GM18861 (cell line): Measurements from ENCODE around the gene SIRT7.
A peak's percentile ranks its signal among the peaks of the same experiment; 100 is the strongest.

Experiments used
- ATAC-seq: cut with Tn5 transposase; IDR thresholded peaks from one replicate; pipeline ENCODE4 v1.9.1; 2021; ENCODE audit not compliant: unreplicated experiment

SIRT7 gene

DNA sequence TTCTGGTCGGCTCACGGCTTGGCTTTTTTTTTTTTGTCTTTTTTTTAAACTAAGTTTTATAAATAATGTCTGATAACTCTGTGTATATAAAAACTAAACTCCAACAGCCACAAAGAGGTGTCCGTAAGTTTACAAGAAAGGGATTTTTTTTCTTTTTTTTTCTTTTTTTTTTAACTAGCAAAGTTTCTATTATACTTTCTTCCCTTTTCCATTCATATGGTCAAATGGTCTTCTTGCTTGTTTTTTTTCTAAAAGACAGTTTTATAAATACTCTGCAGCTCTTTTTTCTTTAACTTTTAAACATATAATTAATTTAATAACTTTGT lies 3.5 kb upstream of the SIRT7 start:
- no peak for ATAC-seq

DNA sequence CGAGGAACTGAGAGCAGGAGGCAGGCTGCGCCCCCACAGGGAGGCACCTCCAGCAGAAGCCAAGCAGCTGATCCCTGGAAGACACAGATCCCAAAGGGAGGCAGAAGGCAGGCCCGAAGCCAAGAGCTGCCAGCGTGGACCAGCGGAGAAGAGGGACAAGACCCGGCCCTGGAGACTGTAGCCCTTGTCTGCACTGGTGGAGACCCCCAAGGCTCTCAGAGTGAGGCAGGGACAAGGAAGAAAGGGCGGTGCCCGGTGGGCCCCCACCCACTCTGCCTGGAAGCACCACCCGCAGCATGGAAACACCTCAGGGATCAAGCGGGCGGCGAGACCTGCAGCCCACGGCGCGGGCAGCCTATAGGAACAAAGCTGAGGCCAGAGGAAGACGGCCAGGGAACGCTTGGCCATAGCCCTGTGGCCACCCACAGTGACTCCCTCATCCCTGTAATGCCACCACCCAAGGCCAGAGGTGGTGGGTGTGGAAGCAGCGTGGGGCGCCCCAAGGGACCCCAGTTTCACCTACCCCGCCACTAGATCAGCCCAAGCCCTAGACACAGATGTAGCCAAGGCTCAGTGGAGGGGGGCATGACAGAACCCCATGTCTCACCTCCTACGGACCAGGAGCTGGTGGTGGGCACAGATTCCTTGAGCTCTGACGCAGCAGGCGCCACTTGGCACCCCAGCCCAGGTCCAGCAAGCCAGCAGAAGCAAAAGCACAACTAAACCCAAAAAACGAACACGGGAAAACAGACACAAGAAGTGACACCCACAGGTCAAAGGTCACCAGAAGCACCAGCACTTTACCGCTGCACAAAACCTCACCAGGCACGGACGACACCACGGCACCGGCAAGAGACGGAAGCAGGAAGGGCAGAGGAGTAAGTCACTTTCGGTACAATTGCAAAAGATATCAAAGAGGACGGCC lies 2.9 kb upstream of the SIRT7 start:
- ATAC-seq, result no peak

DNA sequence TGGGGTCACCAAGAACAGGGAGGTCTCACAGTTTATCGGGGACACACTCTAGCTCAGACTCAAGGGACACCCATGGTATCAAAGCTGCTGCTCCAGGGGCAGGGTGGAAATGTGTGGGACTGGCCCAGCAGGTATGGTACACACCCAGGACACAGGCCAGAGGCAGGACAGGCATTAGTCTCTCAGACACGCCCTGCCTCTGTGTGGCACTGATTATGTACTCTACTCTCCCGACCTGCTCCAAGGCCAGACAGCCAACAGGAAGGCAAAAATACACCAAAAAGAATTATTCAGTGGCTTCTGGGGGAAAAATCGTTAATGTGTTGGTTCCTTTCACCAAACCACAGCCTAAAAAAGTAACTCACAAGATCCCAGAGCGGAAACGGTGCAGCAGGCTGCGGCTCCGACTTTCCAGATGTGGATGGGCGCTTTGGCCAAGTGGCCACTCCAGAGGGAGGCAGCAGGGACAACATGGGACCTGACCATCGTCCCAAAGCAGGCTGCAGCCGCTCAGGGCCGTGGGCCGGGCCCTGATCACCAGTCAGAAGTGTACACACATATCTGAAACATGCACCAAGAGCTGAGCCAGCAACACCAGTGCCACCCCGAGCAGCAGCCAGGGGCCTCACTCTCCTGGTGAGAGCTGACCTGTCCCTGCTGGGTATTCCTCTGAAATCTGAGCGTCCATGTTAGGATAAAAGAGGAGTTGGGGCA lies 1.0 kb upstream of the SIRT7 start:
- ATAC-seq, result no peak

DNA sequence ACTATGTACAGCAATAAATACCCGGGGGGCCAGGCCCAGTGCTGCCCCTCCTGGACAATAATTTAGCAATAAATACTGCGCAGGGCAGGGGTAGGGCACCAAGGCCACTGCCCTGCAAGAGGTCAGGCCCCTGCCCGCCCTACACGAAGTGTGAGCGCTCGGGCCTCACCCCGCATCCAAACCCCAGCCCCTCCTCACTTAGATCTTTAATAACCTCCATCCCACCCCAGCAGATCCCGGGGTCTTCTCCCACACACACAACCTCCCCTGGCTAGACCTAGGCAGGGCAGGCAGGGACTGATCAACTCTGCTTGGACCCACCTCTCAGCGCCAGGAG lies 325 bp upstream of the SIRT7 start:
- peak; percentile 4 for ATAC-seq

DNA sequence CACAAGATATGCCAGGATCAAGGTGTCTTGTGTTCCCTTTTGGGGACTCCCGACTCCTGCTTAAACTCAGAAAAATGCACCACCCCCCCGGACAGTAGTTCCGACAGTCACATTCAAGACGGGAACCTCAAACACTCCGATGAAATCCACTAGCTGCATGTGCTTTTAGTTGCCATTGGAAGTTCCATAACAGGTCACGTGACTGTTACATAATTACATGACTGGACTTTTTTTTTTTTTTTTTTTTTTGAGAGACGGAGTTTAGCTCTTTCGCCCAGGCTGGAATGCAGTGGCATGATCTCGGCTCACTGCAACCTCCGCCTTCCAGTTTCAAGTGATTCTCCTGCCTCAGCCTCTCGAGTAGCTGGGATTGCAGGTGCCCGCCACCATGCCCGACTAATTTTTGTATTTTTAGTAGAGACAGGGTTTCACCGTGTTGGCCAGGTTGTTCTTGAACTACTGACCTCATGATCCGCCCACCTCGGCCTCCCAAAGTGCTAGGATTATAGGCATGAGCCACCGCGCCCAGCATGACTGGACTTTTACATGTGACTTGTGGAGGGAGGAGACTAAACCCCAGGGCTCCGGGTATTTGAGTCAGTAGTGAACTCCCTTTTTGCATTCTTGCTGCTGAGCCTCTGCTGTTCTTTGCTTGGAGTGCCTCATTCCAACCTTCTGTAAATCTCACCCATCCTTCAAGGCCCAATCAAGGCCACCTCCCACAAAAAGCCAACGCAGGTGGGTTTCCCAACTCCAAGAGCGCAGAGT lies 1.6 kb downstream of the SIRT7 start:
- no peak for ATAC-seq

DNA sequence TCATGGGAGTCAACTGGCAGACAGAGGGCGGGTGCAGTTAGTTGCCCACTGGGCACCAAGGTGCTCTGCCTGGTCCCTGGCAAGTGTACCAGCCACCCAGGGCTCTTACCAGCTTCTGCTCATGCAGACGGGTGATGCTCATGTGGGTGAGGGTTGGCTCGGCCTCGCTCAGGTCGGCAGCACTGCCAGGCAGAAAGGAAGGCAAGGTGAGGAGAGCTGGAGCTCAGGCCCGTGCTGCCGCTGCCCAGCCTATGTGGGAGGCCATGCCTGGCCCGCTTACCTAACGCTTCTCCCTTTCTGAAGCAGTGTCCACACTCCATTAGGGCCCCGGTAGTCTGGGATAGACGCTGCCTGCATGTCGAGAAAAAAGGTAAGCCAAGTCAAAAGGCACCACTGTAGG lies 2.6 kb downstream of the SIRT7 start:
- no peak for ATAC-seq

DNA sequence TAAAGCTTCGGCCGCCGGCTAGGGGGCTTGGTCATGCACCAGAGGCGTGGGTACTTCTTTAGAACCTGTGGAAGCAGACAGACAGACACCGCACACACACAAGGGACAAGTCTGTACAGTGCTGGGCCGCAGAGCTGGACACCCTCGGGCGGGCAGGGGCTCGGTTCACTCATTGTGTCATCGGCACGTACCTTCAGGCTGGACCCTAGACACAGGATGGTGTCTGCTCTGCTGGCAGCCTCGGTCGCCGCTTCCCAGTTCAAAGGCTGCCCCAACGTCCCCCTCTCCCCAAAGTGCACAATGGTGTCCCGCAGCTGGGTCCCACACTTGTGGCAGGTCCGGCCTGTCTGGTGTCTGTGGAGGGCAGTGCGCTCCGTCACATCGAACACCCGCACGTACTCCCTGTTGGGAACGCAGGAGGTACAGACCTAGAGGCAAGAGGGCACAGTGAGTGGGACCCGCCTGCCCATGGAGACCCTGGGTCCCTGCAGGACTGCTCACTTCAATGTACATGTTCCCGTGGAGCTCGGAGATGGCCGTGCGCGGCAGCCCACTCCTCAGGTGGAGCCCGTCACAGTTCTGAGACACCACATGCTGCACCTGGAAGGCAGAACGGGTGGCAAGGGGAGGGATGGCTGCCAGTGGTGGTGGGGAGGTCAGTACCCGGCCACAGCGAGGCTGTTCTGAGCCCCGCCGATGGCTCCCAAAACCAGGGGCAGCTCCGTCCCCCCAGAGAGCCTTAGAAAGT lies 3.7 kb downstream of the SIRT7 start:
- no peak for ATAC-seq

DNA sequence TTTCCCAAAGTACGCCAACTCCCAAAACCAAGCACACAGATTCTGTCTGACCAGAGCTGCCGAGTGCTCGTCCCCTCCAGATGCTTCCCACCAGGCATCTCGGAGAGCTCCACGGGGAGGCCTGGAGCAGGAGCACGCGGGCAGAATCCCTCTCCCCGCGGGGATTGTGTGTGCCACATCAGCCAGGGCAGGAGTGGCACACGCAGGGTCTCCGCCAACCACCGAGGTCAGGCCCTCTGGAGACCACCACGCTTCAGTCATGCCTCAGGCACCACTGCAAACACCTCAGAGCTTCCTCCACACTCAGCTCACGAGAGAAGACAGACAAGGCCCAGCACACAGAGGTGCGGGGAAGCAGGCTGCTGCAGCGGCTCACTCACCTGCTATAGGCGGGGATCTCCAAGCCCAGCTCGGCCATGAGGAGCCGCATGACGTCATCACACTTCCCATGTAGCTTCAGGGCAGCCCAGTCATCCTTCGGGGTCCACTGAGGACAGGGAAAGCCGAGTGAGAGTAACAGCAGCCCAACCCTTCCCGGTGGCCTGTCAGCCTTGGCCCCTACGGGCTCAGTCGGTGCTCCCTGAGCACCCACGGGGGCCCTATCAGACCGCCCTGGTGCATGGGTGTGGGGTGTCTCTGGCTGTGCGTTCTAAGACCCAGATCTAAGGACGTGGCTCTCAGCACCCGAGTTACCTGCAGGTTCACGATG lies 4.4 kb downstream of the SIRT7 start:
- ATAC-seq, result no peak

DNA sequence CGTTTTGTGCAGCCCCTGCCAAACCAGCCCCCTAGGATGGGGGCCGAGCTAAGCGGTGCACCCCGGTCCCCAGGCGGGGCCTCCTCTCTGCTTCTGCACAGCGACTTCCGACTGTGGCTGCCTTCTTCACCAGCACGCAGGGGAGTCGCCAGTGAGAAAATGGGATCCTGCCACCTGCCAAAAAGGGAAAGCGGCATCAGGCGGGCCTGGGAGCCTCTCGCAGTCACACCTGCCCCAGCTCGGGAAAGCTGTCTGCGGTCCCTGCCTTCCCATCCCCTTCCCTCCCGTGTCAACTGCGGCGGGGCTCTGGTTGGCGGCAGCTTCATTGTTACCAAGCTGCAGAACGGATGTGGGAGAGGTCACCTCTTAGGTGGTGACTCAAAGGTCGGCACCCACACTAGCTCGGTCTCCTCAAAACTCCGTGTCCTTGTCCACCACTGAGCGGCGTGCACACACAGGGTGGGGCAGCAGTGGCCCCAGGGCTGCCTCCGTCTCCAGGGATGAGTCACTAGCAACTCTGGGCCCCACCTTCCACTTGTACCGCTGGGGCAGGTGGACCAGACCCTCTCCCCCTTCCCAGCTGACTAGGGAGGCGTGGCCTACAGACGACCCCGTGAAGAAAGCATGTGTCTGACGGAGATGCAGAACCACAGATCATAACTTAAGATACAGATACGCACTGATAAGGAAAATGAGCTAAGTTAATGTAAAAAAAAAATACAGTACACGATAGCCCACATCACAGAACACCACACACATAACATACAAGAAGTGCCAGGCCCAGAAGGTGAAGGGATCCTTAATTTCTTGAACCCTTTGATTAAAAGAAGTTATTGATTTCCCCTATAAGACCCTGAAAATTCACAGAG lies 5.3 kb downstream of the SIRT7 start:
- no peak for ATAC-seq

DNA sequence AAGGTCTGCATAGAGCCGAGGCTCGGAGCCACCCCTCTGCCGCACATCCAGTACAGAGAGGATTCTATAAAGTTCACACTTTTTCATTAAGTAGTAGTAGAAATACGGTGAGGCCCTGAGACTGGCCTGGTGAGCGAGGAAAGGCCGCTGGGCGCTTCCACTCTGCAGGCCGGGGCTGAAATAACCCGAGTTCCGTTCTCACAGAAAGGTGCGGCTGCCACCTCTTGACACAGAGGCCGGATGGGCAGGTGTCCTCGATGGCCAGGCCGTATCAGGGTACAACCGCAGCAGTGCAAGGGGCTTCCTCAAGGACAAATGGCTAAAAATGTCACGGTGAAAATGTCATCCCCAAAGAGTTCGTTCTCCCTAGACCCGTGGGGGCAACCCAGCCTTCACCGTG lies 6.0 kb downstream of the SIRT7 start:
- no peak for ATAC-seq

DNA sequence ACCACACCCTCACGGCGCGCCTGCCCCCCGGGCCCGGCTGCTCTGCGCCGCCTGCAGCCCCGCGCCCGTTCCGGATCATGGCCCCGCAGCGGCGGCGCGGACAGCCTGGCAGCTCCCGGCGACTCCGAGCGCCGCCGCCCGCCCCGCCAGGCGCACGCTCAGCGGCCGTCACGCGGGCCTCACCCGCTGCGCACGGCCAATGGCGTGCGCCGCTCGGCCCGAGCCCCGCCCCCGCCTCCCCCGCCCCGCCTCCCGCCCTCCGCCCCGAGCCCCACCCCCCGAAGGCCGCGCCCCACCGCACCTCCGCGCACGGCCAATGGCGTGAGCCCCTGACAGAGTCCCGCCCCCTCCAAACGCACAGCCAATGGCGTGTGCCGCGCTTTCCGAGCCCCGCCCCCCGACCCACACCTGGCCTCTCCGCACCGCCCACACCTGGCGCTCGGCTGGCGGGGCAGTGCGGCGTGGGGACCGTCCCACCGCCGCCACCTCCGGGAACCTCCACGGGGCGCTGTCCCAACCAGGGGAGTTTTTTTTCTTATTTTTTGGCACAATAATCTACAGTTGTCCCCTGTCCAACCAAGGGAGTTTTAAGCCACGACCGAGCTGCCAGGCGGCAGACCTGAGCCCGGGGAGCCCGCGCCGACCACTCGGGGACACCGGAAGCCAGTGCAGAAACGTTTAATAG lies 6.6 kb downstream of the SIRT7 start, which contains the start of gene PCYT2:
Gene PCYT2 (minus strand): TSS at position 123 of the 685 bp plus-strand sequence. CDS start 44 bp downstream, at position 79.
- ATAC-seq, result peak; percentile 41

DNA sequence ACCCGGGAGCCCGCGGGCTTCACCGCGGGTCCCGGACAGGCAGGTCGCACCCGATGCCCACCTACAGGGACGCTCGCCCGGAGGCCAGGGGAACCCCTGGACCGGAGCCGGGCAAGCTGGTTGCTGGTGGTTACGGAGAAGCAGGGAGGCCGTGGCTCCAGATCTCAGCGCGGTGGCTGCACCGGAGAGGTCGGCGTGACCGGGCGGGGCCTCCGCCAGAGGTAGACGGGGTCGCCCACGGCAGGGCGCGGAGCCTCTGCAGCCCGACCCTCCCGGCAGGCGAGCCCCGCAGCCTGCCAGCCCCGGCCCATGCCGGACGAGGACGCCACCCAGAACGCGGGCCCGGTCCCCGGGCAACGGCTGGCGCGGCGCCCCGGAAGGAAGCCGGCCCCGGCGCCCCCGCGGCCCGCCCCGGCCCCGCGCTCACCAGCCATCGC lies 7.1 kb downstream of the SIRT7 start:
- ATAC-seq, result peak; percentile 33

DNA sequence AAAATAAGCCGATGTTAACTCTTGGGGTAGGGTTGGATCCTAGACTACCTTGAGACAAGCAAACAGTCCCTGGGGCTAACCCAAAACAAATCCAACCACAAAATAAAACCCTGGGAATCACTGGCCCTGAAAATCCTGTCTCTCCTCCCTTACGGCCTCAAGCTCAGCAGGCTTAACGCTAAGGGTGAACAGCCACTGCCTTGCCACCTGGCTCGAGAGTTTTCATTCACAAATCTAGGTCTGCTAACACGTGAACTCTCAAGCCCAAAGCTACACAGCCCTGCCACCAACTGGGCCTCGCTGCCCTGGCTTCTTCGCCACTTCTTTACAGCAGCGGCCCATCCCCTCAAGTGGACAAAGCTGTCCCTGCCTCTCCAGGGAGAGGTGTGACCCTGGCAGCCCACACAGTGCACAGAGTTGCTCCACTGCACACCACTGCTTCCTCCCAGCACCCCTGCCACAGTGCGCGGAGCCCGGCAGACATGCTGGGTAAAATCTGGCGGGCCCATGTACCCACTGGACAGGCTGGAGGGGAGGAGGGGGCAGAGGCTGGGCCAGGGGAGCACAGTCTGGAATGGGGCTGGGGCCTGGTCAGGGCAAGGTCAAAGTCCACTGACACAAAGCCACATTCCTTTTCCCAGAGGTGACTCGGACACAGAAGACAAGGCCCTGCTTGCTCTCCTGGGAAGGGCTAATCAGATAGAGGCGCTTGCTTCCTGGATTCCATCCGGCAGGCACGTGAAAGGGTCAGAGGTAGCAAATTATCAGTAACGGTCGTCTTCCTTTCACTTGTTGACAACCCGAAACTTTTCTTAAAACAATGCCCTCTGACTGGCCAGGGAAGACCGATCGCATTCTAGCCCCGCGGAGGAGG lies 7.8 kb downstream of the SIRT7 start:
- ATAC-seq, result no peak

DNA sequence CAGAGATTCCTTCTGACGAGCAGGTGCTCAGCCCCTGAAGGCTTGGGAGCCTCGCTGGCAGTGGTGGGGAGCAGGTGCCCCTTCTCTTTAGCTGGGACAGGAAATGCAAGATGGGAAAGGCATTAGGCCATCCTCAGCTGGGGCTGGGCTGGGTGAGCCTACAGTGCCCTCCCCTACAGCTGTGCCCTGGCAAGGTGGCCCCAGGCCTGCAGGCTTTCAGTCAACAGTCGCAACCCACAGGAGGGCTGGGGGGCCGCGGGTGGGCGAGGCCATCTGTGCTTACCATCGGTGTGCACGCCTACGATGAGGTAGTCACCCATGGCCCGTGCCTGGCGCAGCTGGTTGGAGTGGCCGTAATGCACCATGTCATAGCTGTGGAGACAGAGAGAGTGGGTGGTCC lies 8.7 kb downstream of the SIRT7 start:
- ATAC-seq, result no peak

DNA sequence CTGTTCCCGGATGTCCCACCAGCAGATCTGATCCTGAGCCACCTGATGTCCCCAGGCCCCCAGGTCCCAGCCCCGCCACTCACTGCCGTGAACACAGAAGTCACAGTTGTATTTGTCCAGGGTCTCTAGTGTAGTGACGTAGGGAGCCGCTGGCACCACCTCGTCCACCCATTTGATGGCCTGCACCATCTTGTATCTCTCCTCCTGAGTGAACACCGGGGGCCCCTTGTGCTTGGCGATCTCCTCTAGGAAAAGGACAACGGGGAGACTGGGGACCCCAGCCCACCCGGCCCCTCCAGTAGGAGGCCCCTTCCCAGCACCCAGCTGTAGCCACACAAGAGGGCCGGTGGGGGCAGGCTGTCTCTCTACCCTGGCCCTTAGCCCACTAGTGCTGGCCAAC lies 9.2 kb downstream of the SIRT7 start:
- ATAC-seq, result no peak

DNA sequence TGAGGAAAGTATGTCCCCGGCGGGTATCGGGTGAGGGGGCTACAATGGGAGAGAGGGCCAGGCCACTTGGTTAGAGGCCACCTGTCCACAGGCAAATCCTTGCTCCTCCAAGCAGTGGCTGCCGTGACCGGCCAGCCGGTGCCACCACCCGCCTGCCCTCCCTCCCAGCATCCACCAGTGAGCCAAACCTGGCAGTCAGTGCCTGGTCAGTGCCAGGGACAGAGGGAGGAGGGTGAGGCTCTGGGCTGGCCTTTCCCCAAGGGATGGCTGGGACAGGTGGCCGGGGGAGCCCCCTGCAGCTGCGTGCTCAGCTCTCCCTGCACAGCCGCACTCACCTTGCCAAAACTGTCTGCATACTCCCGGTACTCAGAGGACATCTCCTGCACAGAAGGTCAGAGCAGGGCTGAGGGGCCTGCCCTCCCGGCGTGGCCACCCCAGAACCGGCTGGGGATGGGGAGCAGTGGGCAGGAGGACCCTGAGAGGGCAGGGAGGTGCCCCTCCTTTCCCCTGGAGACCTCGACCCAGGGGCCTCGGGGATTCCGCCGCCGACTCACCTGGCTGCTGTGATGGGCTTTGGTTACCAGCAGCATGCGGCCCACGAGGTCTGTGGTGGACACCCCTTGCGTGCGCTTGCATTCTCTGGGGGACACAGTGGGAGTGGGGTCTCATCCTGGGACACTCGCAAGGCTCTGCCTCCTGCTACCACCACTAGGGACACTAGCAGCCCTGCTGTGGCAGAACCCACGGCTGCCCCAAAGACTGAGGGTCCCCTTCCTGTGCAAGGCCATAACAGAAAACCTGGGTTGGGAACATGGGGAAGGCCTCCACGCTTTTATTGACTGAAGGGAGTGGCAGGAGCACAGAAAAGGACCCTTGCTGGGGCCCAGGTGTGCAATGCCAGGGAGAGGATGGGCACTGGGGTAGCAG lies 10.5 kb downstream of the SIRT7 start:
- ATAC-seq, result no peak
